Left lung (tissue), 10 donors: ENCODE results near the gene HOTAIR. TPM values are rescaled to one million over a fixed set of nuclear protein-coding genes. Genes with fewer than 3 reads are reported as not detected.

ENCODE experiments used
- ATAC-seq: fragments of 200-7000 bp; cut with Tn5 transposase; one replicate; pipeline ENCODE4 v1.9.1; 2020; ENCODE audit warnings: moderate library complexity
- DNase-seq, 4 donors: peaks; one replicate each; pipeline ENCODE4 v3.0.0-alpha.2; 2013 to 2020
- H3K27ac ChIP-seq, 2 donors: fragments of 200-600 bp; sonication (generic) in 1 of 2; one replicate each; pipeline versions ENCODE4 v1.5.0 to v1.8.0; 2020 to 2021
- H3K27me3 ChIP-seq, 2 donors: fragments of 200-600 bp; sonication (generic) in 1 of 2; one replicate each; pipeline versions ENCODE4 v1.5.0 to v1.8.0; 2020 to 2021
- H3K36me3 ChIP-seq, 2 donors: fragments of 200-600 bp; sonication (generic) in 1 of 2; one replicate each; pipeline versions ENCODE4 v1.5.0 to v1.8.0; 2020 to 2021
- H3K4me1 ChIP-seq, 2 donors: fragments of 200-600 bp; one replicate each; pipeline ENCODE4 v1.8.0; 2021
- H3K4me3 ChIP-seq, 2 donors: fragments of 200-600 bp; sonication (generic) in 1 of 2; one replicate each; pipeline versions ENCODE4 v1.5.0 to v1.8.0; 2020 to 2021; ENCODE audit warnings: mild to moderate bottlenecking in 1 of 2
- H3K9me3 ChIP-seq, 2 donors: fragments of 200-600 bp; sonication (generic) in 1 of 2; one replicate each; pipeline versions ENCODE4 v1.5.0 to v1.8.0; 2020 to 2021
- intact Hi-C, 2 donors: fragments of 100-400 bp; cut with DNase I; formaldehyde crosslinking; loops; one replicate each; pipeline versions ENCODE4 v1.11.2 to v1.14.2; 2022
- polyA plus RNA-seq, 6 donors: library from polyadenylated mRNA; unstranded; fragments of 120-200 nt; gene quantifications; one replicate each; pipeline ENCODE4 v1.2.1, GENCODE V29; 2013; ENCODE audit not compliant: insufficient read length in 6 of 6
- total RNA-seq, 2 donors: library from RNA; stranded (reverse); fragmentation: NEBNext Ultra II Directional; extraction: Animal tissue kit (Norgen Biotek cat#: 25700); gene quantifications; one replicate each; pipeline ENCODE4 v1.2.1, GENCODE V29; 2021
- TF ChIP-seq, protein P1 (sequence below), 2 donors: fragments of 200-600 bp; sonication (generic) in 1 of 2; IDR thresholded peaks; one replicate each; pipeline versions ENCODE4 v1.5.0 to v1.8.0; 2021; ENCODE audit warnings: antibody characterized with exemption in 2 of 2
- donor health status: DM: no; HTN: yes; CAD: no.
- donor health status: DM: no; HTN: no; CAD: no.

The HOTAIR gene
- total and polyA plus RNA-seq, 8 donors = not detected

DNA sequence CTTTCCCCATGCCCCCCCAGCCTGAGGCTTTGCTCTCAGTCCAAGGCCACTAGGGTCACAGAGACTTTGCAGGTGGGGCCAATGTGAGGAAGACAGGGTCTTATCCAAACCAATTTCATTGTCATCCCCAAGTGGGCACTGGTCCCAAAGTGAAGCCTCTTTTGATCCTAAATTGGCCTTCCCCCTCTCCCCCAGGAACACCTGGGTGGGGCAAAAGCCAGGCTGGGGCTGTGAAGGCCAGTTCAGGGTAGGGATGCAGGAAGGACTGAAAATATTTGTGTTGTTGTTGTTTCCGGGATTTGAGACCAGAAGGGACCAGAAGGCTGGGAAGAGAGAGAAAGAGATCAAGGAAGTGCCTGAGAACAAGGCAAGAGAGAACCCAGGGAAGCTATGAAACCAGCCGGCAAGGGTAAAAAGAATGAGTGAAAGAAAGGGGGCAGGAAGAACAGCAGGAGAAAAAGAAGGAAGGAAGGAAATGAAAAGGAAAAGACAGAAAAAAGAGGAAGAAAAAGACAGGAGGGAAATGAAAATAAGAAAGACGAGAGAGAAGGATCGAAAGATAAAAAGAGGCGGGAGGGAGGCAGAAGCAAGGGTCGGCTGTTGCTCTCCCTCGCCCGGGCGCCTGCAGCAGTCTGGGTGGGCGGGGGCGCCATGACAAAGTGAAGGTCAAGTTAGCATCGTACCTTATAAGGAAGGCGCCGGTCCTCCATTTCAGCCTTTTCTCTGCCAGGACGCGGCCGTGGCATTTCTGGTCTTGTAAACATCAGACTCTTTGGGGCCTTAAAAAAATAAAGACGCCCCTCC is 9.3 kb downstream of the HOTAIR start:
- Histone ChIP-seq H3K9me3 (no peaks in the 10 kb centered on the region), H3K36me3 (no peaks in the 10 kb centered on the region), H3K27me3 (peaks cover 100% of the 10 kb centered on the region in 2 donors), H3K4me3 (no peak overlapping the region), H3K27ac (no peak overlapping the region), H3K4me1 (peaks cover 0 to 5% of the 10 kb centered on the region in 2 donors)
- ATAC-seq (no peak), DNase-seq (no peak)
- TF ChIP-seq, protein P1, sequence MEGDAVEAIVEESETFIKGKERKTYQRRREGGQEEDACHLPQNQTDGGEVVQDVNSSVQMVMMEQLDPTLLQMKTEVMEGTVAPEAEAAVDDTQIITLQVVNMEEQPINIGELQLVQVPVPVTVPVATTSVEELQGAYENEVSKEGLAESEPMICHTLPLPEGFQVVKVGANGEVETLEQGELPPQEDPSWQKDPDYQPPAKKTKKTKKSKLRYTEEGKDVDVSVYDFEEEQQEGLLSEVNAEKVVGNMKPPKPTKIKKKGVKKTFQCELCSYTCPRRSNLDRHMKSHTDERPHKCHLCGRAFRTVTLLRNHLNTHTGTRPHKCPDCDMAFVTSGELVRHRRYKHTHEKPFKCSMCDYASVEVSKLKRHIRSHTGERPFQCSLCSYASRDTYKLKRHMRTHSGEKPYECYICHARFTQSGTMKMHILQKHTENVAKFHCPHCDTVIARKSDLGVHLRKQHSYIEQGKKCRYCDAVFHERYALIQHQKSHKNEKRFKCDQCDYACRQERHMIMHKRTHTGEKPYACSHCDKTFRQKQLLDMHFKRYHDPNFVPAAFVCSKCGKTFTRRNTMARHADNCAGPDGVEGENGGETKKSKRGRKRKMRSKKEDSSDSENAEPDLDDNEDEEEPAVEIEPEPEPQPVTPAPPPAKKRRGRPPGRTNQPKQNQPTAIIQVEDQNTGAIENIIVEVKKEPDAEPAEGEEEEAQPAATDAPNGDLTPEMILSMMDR (IDR thresholded peaks at IDR 0.05) = no peak
- intact Hi-C loops = no loop called here

GRCh38 chr12:53964315-53964713 is 10.4 kb downstream of the HOTAIR start:
- no peak for DNase-seq
- Histone ChIP-seq H3K4me3 (no peak overlapping the region), H3K36me3 (no peaks in the 10 kb centered on the region), H3K9me3 (no peaks in the 10 kb centered on the region), H3K27ac (no peak overlapping the region), H3K4me1 (peaks cover 0 to 5% of the 10 kb centered on the region in 2 donors), H3K27me3 (peaks cover 100% of the 10 kb centered on the region in 2 donors)
- intact Hi-C loops = no loop called here
- TF ChIP-seq, protein P1 (IDR thresholded peaks at IDR 0.05) = no peak
- ATAC-seq = no peak

DNA sequence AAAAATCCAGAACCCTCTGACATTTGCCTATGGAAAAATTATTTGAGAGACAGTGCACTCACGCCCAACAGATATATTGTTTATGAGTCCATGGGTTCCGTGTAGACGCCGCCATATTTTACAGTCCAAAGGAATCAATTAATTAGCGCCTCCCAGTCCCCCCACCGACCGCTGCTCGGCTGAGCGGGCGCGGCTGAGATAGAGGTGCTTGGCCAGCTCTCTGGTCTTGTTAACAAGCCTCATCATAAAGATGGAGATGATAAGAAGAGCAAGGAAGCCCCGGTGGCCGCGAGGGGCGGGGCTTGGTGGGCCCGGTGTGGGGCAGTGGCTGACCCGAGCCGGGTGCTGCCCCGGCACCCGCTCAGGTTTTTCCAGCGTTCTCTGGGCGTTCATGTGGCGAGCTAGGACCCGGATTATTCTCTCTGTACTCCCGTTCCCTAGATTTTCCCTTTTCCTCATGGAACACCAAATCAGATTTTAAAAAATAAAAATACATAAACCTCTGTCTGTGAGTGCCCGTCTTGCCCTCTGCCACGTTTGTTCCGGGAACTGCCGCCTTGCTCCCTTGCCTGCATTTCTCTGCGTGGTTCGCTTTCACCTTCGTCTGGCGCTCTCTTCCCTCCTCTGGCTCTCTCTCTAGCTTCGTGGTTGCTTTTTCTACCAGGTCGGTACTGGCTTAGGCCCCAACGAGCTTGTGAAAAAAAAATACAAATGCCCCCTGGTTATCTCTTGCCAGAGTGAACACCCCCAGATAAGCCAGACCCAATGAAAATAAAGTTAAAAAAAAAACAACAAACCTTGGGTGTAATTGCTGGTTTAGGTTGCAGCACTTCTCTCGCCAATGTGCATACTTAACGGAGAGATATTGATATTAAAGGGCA is 11.1 kb downstream of the HOTAIR start:
- no peaks in the 10 kb centered on the region for H3K9me3 ChIP-seq
- no peak overlapping the region for H3K27ac ChIP-seq
- peaks cover 100% of the 10 kb centered on the region in 2 donors for H3K27me3 ChIP-seq
- no peaks in the 10 kb centered on the region for H3K36me3 ChIP-seq
- ATAC-seq (no peak), DNase-seq (peak in 1 of 4 donors; percentile 65)
- intact Hi-C loops = no loop called here
- TF ChIP-seq, protein P1 (IDR thresholded peaks at IDR 0.05) = no peak
- H3K4me1 ChIP-seq = peaks cover 0 to 5% of the 10 kb centered on the region in 2 donors
- H3K4me3 ChIP-seq = no peak overlapping the region

GRCh38 chr12:53963005-53963404 is 11.7 kb downstream of the HOTAIR start:
- Histone ChIP-seq H3K4me3 (no peak overlapping the region), H3K36me3 (no peaks in the 10 kb centered on the region), H3K9me3 (no peaks in the 10 kb centered on the region), H3K4me1 (peaks cover 0 to 5% of the 10 kb centered on the region in 2 donors), H3K27me3 (peaks cover 100% of the 10 kb centered on the region in 2 donors), H3K27ac (no peak overlapping the region)
- TF ChIP-seq, protein P1 (IDR thresholded peaks at IDR 0.05) = no peak
- intact Hi-C loops = no loop called here
- no peak for DNase-seq
- no peak for ATAC-seq
